Thoracic aorta (tissue), 2 donors: ENCODE data around the gene OR52A1. TPM values are rescaled to one million over a fixed set of nuclear protein-coding genes. Genes with fewer than 3 reads are reported as not detected.

Experiments used
- ATAC-seq: fragments of 150-250 bp; one replicate; pipeline ENCODE4 v1.8.0; 2017; ENCODE audit warnings: low read depth; ENCODE audit not compliant: insufficient number of reproducible peaks, low FRiP score
- DNase-seq: peaks from one replicate; pipeline ENCODE4 v3.0.0-alpha.2; 2020; ENCODE audit warnings: low spot score
- H3K27ac ChIP-seq, 2 donors: fragments of 200-600 bp; sonication (generic); 1 replicate in 1 of 2; 2 replicates in 1 of 2; pipeline ENCODE4 v1.5.1; 2016; ENCODE audit warnings: mild to moderate bottlenecking in 2 of 2, moderate library complexity in 2 of 2
- H3K27me3 ChIP-seq: fragments of 200-600 bp; sonication (generic); replicated peaks from 2 replicates; pipeline ENCODE4 v1.6.0; 2016; ENCODE audit warnings: mild to moderate bottlenecking; ENCODE audit not compliant: insufficient read depth
- H3K36me3 ChIP-seq: fragments of 200-600 bp; sonication (generic); one replicate; pipeline ENCODE4 v1.5.1; 2016
- H3K4me1 ChIP-seq, 2 donors: fragments of 200-600 bp; sonication (generic); 1 replicate in 1 of 2; 2 replicates in 1 of 2; pipeline versions ENCODE4 v1.5.1 to v1.6.0; 2016; ENCODE audit warnings: low read depth in 2 of 2, mild to moderate bottlenecking in 1 of 2; ENCODE audit not compliant: control insufficient read depth in 1 of 2
- H3K4me3 ChIP-seq: fragments of 200-600 bp; sonication (generic); 2 replicates; pipeline ENCODE4 v1.5.1; 2016; ENCODE audit warnings: mild to moderate bottlenecking
- H3K9me3 ChIP-seq: fragments of 200-600 bp; sonication (generic); 2 replicates; pipeline ENCODE4 v1.5.1; 2016
- total RNA-seq, 2 donors: library from RNA; depleted of rRNA; stranded (reverse); fragments of >200 nt; gene quantifications; one replicate each; pipeline versions ENCODE4 v1.1.0 to v1.2.3, GENCODE V29; 2016
- TF ChIP-seq, protein P1 (sequence below): fragments of 200-600 bp; sonication (generic); IDR thresholded peaks from one replicate; pipeline ENCODE4 v1.5.1; 2019; ENCODE audit warnings: antibody characterized with exemption

The OR52A1 gene
- not detected for total RNA-seq

DNA sequence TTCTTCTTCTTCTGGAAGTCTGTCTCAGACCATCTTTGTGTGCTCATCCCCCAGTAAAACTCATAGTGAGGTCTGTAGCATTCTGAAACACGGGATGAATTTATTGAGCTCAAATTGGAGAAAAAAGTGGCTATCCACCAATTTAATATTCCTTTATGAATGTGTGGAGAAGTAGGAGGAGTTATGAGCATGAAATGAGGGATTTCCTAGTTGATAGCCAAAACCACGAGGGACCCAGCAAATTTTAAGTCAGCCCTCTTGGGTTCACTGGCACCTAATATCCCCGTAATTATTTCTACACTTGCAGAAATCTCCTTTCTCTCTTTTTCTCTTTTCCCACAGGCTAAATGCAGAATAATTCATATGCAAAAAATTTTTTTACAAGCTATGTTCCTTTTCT lies at the start of gene OR52A1:
Gene OR52A1 (minus strand): TSS at position 101 of the 400 bp plus-strand sequence. CDS start 2,388 bp downstream, outside the sequence.
- no peak within 1 kb of the TSS for H3K27ac ChIP-seq
- H3K27me3 ChIP-seq, result no peaks in the 10 kb centered on the region
- no peaks in the 10 kb centered on the region for H3K4me1 ChIP-seq
- H3K4me3 ChIP-seq, result no peak within 1 kb of the TSS
- ATAC-seq (no peak), DNase-seq (no peak)
- no peaks in the 10 kb centered on the region for H3K36me3 ChIP-seq
- TF ChIP-seq, protein P1, sequence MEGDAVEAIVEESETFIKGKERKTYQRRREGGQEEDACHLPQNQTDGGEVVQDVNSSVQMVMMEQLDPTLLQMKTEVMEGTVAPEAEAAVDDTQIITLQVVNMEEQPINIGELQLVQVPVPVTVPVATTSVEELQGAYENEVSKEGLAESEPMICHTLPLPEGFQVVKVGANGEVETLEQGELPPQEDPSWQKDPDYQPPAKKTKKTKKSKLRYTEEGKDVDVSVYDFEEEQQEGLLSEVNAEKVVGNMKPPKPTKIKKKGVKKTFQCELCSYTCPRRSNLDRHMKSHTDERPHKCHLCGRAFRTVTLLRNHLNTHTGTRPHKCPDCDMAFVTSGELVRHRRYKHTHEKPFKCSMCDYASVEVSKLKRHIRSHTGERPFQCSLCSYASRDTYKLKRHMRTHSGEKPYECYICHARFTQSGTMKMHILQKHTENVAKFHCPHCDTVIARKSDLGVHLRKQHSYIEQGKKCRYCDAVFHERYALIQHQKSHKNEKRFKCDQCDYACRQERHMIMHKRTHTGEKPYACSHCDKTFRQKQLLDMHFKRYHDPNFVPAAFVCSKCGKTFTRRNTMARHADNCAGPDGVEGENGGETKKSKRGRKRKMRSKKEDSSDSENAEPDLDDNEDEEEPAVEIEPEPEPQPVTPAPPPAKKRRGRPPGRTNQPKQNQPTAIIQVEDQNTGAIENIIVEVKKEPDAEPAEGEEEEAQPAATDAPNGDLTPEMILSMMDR, result no peak
- no peaks in the 10 kb centered on the region for H3K9me3 ChIP-seq

DNA sequence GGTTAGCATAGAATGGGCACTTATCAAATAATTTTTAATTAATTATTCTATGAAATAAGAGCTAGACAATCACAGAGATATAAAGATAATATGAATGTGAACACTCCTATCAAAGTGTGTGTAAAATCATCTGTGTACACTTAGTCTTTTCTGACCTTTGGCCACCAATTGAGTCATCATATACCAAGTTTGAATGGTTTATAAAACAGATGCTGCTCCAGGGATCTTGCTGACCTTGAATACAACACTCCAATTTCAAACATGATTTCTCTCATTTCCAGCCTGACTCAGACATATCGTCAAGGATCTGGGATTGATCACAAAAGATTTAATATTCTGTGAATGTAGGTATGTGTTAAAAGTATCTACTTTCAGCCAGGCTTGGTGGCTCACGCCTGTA lies 48.8 kb upstream of the OR52A1 start:
- ATAC-seq (no peak), DNase-seq (no peak)
- H3K36me3 ChIP-seq, result no peaks in the 10 kb centered on the region
- no peaks in the 10 kb centered on the region for H3K27me3 ChIP-seq
- TF ChIP-seq, protein P1, result no peak
- no peak overlapping the region for H3K4me3 ChIP-seq
- no peaks in the 10 kb centered on the region for H3K9me3 ChIP-seq
- no peaks in the 10 kb centered on the region for H3K4me1 ChIP-seq
- no peak overlapping the region for H3K27ac ChIP-seq

DNA sequence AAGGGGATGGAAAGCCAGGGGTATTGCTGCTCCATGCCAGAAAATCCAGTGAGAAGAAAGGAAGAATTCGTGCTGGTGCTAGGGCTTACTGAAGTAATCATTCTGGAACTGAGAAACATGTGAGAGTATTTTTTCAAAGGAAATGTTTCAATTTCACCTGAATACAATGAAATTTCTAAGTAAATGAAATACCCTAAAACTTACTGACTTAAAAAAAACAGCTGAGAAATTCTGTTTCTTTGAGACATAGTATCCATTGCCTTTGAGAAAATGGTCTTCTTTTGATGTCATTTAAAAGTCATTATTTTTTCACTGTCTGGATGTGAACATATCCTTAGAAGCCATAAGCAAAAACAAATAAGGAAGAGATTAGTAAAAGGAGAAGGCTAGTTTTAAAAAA lies 46.0 kb upstream of the OR52A1 start, which contains the start of gene OR51V1:
Gene OR51V1 (minus strand): TSS at position 101 of the 400 bp plus-strand sequence. CDS start 0 bp downstream, at position 101.
- Histone ChIP-seq H3K4me3 (no peak within 1 kb of the TSS), H3K36me3 (no peaks in the 10 kb centered on the region), H3K27me3 (no peaks in the 10 kb centered on the region), H3K27ac (no peak within 1 kb of the TSS), H3K9me3 (no peaks in the 10 kb centered on the region), H3K4me1 (no peaks in the 10 kb centered on the region)
- TF ChIP-seq, protein P1, result no peak
- ATAC-seq, result no peak
- no peak for DNase-seq

DNA sequence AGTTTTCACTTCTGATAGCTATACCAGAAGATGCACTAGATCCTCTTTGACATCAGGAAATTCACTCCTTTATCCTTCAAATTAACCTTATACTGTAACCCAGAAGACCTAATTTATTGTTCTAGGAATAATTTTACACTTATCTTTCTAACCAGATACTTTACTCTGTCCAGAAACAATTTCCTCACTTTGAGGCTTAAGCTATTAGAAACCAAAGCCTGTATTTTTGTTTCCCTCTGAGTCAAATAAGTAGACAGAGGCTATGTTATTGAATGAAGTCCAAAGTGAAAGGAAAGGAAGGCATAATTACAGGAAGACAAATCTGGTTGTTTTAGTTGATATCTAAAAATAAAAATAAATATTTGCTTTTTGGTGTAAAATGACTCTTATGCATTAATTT lies 43.7 kb upstream of the OR52A1 start:
- Histone ChIP-seq H3K27me3 (no peaks in the 10 kb centered on the region), H3K4me3 (no peak overlapping the region), H3K9me3 (no peaks in the 10 kb centered on the region), H3K4me1 (no peaks in the 10 kb centered on the region), H3K27ac (no peak overlapping the region), H3K36me3 (no peaks in the 10 kb centered on the region)
- ATAC-seq (no peak), DNase-seq (no peak)
- TF ChIP-seq, protein P1, result no peak

DNA sequence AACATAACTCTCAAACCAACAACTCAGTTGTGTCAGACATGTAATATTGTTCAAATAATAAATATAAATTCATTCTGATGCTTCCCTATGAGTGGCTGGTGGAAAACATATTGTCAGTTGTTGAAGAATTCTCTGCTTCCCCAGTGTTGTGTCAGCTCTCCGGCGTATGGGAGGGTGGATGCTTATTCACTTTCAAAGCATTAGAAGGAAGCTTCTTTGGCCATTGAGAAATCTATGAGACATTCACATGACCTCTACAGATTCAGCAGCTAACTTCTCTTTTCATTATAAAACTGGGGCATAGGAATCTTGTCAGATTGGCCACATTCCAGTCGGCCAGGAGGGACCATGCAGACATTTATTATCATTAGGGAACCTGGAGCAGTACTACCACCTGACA lies 43.0 kb upstream of the OR52A1 start:
- Histone ChIP-seq H3K36me3 (no peaks in the 10 kb centered on the region), H3K27me3 (no peaks in the 10 kb centered on the region), H3K4me1 (no peaks in the 10 kb centered on the region), H3K4me3 (no peak overlapping the region), H3K27ac (no peak overlapping the region), H3K9me3 (no peaks in the 10 kb centered on the region)
- ATAC-seq (no peak), DNase-seq (no peak)
- TF ChIP-seq, protein P1, result no peak
